HG03439 (cell line): ENCODE data around the gene MYO3B.
"Not testable (repeated sequence)": the region's sequence is repeated elsewhere in the genome, so short reads cannot be mapped to it uniquely, and the experiment has no call there.

Source experiments
- ATAC-seq: cut with Tn5 transposase; IDR thresholded peaks from one replicate; pipeline ENCODE4 v1.9.1; 2021; ENCODE audit warnings: mild to moderate bottlenecking, moderate library complexity; ENCODE audit not compliant: unreplicated experiment

MYO3B gene

GRCh38 chr2:170530803-170531564 is 353.0 kb downstream of the MYO3B start:
- no peak for ATAC-seq

- no peak for ATAC-seq
Measured at GRCh38 chr2:170531876-170532275, 353.9 kb downstream of the MYO3B start.

GRCh38 chr2:170533156-170533555 is 355.2 kb downstream of the MYO3B start:
- no peak for ATAC-seq

- ATAC-seq = no peak
Measured at GRCh38 chr2:170535552-170535951, 357.6 kb downstream of the MYO3B start.

GRCh38 chr2:170544817-170545216 is 366.9 kb downstream of the MYO3B start:
- no peak for ATAC-seq

- no peak for ATAC-seq
Measured at GRCh38 chr2:170548304-170548703, 370.4 kb downstream of the MYO3B start.

- ATAC-seq = no peak
Measured at GRCh38 chr2:170550501-170550900, 372.6 kb downstream of the MYO3B start.

GRCh38 chr2:170551899-170552298 is 374.0 kb downstream of the MYO3B start:
- not testable (repeated sequence) for ATAC-seq

GRCh38 chr2:170553748-170554147 is 375.8 kb downstream of the MYO3B start:
- no peak for ATAC-seq

- ATAC-seq = no peak
Measured at GRCh38 chr2:170554278-170554955, 376.5 kb downstream of the MYO3B start.

- no peak for ATAC-seq
Measured at GRCh38 chr2:170562928-170563327, 385.0 kb downstream of the MYO3B start.

- no peak for ATAC-seq
Measured at GRCh38 chr2:170563401-170563800, 385.5 kb downstream of the MYO3B start.

GRCh38 chr2:170566138-170566537 is 388.2 kb downstream of the MYO3B start:
- no peak for ATAC-seq

GRCh38 chr2:170567429-170567828 is 389.5 kb downstream of the MYO3B start:
- ATAC-seq = no peak

- no peak for ATAC-seq
Measured at GRCh38 chr2:170568511-170568910, 390.6 kb downstream of the MYO3B start.

- ATAC-seq = no peak
Measured at GRCh38 chr2:170571612-170572011, 393.7 kb downstream of the MYO3B start.

GRCh38 chr2:170573671-170574070 is 395.7 kb downstream of the MYO3B start:
- ATAC-seq = no peak

GRCh38 chr2:170576296-170576695 is 398.3 kb downstream of the MYO3B start:
- ATAC-seq = no peak

GRCh38 chr2:170577356-170577755 is 399.4 kb downstream of the MYO3B start:
- ATAC-seq = no peak

GRCh38 chr2:170578606-170579005 is 400.7 kb downstream of the MYO3B start:
- ATAC-seq = no peak

- no peak for ATAC-seq
Measured at GRCh38 chr2:170579511-170579910, 401.6 kb downstream of the MYO3B start.

GRCh38 chr2:170582313-170582712 is 404.4 kb downstream of the MYO3B start:
- no peak for ATAC-seq
